ENCODE data around the gene EAF1.
"Not testable (repeated sequence)": the region's sequence is repeated elsewhere in the genome, so short reads cannot be mapped to it uniquely, and the experiment has no call there.

Gene EAF1

GRCh38 chr3:15453501-15453900, 26.1 kb downstream of the EAF1 start:
- DNase-seq, result no peak

GRCh38 chr3:15453991-15454625, 26.7 kb downstream of the EAF1 start:
- DNase-seq, result no peak

- no peak for DNase-seq
Measured at GRCh38 chr3:15454965-15455364, 27.6 kb downstream of the EAF1 start.

GRCh38 chr3:15455756-15456155, 28.4 kb downstream of the EAF1 start:
- DNase-seq, result no peak

GRCh38 chr3:15456321-15456720, 28.9 kb downstream of the EAF1 start:
- DNase-seq, result no peak

GRCh38 chr3:15456915-15457314, 29.5 kb downstream of the EAF1 start:
- not testable (repeated sequence) for DNase-seq

GRCh38 chr3:15458212-15458780, 30.9 kb downstream of the EAF1 start:
- no peak for DNase-seq

- DNase-seq, result no peak
Measured at GRCh38 chr3:15460891-15461531, 33.6 kb downstream of the EAF1 start.

- no peak for DNase-seq
Measured at GRCh38 chr3:15462451-15462850, 35.1 kb downstream of the EAF1 start.

- no peak for DNase-seq
Measured at GRCh38 chr3:15465876-15466585, 38.6 kb downstream of the EAF1 start.

GRCh38 chr3:15467227-15468181, 40.1 kb downstream of the EAF1 start:
- DNase-seq, result no peak

- DNase-seq, result no peak
Measured at GRCh38 chr3:15470261-15470660, 42.9 kb downstream of the EAF1 start.

GRCh38 chr3:15470849-15471248, 43.5 kb downstream of the EAF1 start:
- DNase-seq, result no peak

GRCh38 chr3:15471861-15472260, 44.5 kb downstream of the EAF1 start:
- DNase-seq, result no peak

- DNase-seq, result no peak
Measured at GRCh38 chr3:15475161-15475560, 47.8 kb downstream of the EAF1 start.

GRCh38 chr3:15476378-15476777, 49.0 kb downstream of the EAF1 start:
- no peak for DNase-seq

- no peak for DNase-seq
Measured at GRCh38 chr3:15477951-15478639, 50.7 kb downstream of the EAF1 start.

- DNase-seq, result no peak
Measured at GRCh38 chr3:15478640-15478979, 51.2 kb downstream of the EAF1 start.

GRCh38 chr3:15479400-15480224, 52.2 kb downstream of the EAF1 start:
- no peak for DNase-seq

GRCh38 chr3:15484551-15484950, 57.2 kb downstream of the EAF1 start:
- not testable (repeated sequence) for DNase-seq

- no peak for DNase-seq
Measured at GRCh38 chr3:15486020-15486419, 58.6 kb downstream of the EAF1 start.

Data from central memory CD4-positive, alpha-beta T cell (primary cell).